ENCODE data around the gene EFNA3. TPM values are rescaled to one million over a fixed set of nuclear protein-coding genes. Genes with fewer than 3 reads are reported as not detected.

Gene EFNA3
- total and polyA plus RNA-seq, 9 of the 15 experiments (the other 6 are each of a cell fraction or from before 2014, with no cell fraction given) = 0.59 to 7.9 (median 4.7) TPM

DNA sequence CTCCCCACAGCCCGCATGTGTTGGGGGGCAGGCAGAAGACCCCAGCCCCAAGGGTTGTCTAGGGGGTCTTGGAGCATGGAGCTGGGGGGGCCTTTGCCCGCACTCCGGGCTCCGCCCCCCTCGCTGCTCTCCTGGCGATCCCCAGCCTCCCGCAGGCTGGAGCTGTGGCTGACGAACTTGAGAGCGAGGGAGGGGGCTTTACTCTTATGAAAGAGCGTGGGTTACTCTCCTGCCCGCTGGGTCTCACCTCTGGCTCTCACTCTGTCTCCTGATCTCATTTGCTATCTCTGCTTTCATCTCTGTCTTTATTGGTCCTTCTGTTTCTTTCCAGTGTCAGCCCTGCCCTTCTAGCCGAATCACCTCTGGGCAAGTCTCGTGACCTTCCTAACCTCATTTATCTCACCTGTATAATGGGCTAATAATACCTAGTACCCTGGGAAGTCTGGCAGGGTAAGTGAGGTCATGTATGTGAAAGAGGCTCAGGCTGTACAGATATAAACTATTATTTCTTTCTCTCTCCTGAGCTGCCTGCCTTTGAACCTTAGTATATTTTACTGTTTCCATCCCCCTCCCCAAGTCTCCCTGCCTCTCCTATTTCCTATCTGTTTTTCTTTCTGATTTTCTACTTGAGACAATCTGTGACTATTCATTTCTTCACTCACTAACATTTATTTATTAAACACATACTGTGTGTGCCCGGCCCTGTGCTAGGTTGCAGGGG is 14.4 kb upstream of the EFNA3 start (continued):
- TF ChIP-seq CHD4 (IDR thresholded peaks at IDR 0.05; ENCODE audit: insufficient read depth, insufficient replicate concordance, low read depth, low read length, poor library complexity, severe bottlenecking) (peak; percentile 97), REST (IDR thresholded peaks at IDR 0.05; ENCODE audit: borderline replicate concordance) (no peak), REST (CRISPR knock-in tag; IDR thresholded peaks at IDR 0.05; ENCODE audit: low read depth) (no peak), PHF20 (IDR thresholded peaks at IDR 0.05; ENCODE audit: partially characterized antibody) (peak; percentile 80), ZNF445 (CRISPR knock-in tag; IDR thresholded peaks at IDR 0.05; ENCODE audit: low read depth) (no peak), ZBTB7A (IDR thresholded peaks at IDR 0.05; ENCODE audit: borderline replicate concordance, control insufficient read depth, low read depth, low read length) (peak; percentile 79; the same call in 1 of the 2 replicates), PML (IDR thresholded peaks at IDR 0.05; ENCODE audit: low read length) (no peak), SNAPC5 (CRISPR knock-in tag; IDR thresholded peaks at IDR 0.05) (no peak), MTA2 (IDR thresholded peaks at IDR 0.05; ENCODE audit: low read depth) (no peak), PATZ1 (CRISPR knock-in tag; IDR thresholded peaks at IDR 0.05; ENCODE audit: borderline replicate concordance) (no peak), TARDBP (IDR thresholded peaks at IDR 0.05) (no peak), ZFPM2 (CRISPR knock-in tag; IDR thresholded peaks at IDR 0.05) (no peak), MED1 (CRISPR knock-in tag; IDR thresholded peaks at IDR 0.05; ENCODE audit: borderline replicate concordance) (no peak), CBX1 (IDR thresholded peaks at IDR 0.05; ENCODE audit: low read depth) (peak; percentile 92; the same call in 1 of the 2 replicates), FOXK2 (conservative IDR thresholded peaks at IDR 0.05 in 1 of 2, IDR thresholded peaks at IDR 0.05 in 1 of 2; ENCODE audit: low read depth in 2 of 2) (no peak)
- TF ChIP-seq, protein P1, sequence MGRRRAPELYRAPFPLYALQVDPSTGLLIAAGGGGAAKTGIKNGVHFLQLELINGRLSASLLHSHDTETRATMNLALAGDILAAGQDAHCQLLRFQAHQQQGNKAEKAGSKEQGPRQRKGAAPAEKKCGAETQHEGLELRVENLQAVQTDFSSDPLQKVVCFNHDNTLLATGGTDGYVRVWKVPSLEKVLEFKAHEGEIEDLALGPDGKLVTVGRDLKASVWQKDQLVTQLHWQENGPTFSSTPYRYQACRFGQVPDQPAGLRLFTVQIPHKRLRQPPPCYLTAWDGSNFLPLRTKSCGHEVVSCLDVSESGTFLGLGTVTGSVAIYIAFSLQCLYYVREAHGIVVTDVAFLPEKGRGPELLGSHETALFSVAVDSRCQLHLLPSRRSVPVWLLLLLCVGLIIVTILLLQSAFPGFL (CRISPR knock-in tag; IDR thresholded peaks at IDR 0.05) = no peak
